ENCODE results near the gene CHST13.

GRCh38 chr3:126546549-126547239, 22.7 kb downstream of the CHST13 start:
- no peak for TF ChIP-seq CTCF (conservative IDR thresholded peaks at IDR 0.05; ENCODE audit: low read depth, low read length)
- no peak for TF ChIP-seq RAD21 (IDR thresholded peaks at IDR 0.05; ENCODE audit: low read length)
- no peak for TF ChIP-seq BHLHE40 (IDR thresholded peaks at IDR 0.05; ENCODE audit: low read depth, low read length)
- TF ChIP-seq SMC3 (IDR thresholded peaks at IDR 0.05; ENCODE audit: low read depth, low read length) = no peak
- no peak for TF ChIP-seq POLR2A (IDR thresholded peaks at IDR 0.05; ENCODE audit: low read depth, low read length)
- no peak for TF ChIP-seq RFX5 (IDR thresholded peaks at IDR 0.05; ENCODE audit: low read depth, low read length)
- no peak for TF ChIP-seq FOS (IDR thresholded peaks at IDR 0.05; ENCODE audit: low read depth, low read length)
- no peak for TF ChIP-seq RCOR1 (IDR thresholded peaks at IDR 0.05; ENCODE audit: insufficient replicate concordance, low read length)
- TF ChIP-seq USF2 (IDR thresholded peaks at IDR 0.05; ENCODE audit: low read depth, low read length) = no peak
- TF ChIP-seq MXI1 (IDR thresholded peaks at IDR 0.05; ENCODE audit: borderline replicate concordance, low read depth, low read length) = no peak
- TF ChIP-seq MAFK (IDR thresholded peaks at IDR 0.05; ENCODE audit: low read depth, low read length) = no peak
- no peak for TF ChIP-seq CEBPB (IDR thresholded peaks at IDR 0.05; ENCODE audit: low read depth, low read length)
